Ovary (tissue), 9 donors: ENCODE results near the gene TRIL. TPM values are rescaled to one million over a fixed set of nuclear protein-coding genes. Genes with fewer than 3 reads are reported as not detected.

Experiments
- DNase-seq, 5 donors: peaks; one replicate each; pipeline ENCODE4 v3.0.0-alpha.2; 2019 to 2020
- H3K27ac ChIP-seq, 2 donors: fragments of 200-600 bp; one replicate each; pipeline versions ENCODE4 v1.5.1 to v1.8.0; 2019 to 2022
- H3K27me3 ChIP-seq: fragments of 200-600 bp; one replicate; pipeline ENCODE4 v1.8.0; 2022
- H3K36me3 ChIP-seq: fragments of 200-600 bp; sonication (generic); one replicate; pipeline ENCODE4 v1.5.1; 2019
- H3K4me1 ChIP-seq: one replicate; pipeline ENCODE4 v1.8.1; 2013; ENCODE audit warnings: mild to moderate bottlenecking, moderate library complexity; ENCODE audit not compliant: insufficient read depth
- H3K4me3 ChIP-seq: fragments of 200-600 bp; sonication (generic); one replicate; pipeline ENCODE4 v1.5.1; 2017
- H3K9me3 ChIP-seq, 2 donors: fragments of 200-600 bp in 1 of 2; sonication (generic) in 1 of 2; one replicate each; pipeline versions ENCODE4 v1.5.1 to v1.8.1; 2013 to 2019; ENCODE audit warnings: mild to moderate bottlenecking in 1 of 2, moderate library complexity in 1 of 2
- CTCF ChIP-seq, 3 donors: fragments of 450-650 bp in 2 of 3; fragments of 200-600 bp in 1 of 3; IDR thresholded peaks; one replicate each; pipeline versions ENCODE4 v1.5.1 to v1.8.0; 2016 to 2022; ENCODE audit warnings: antibody characterized with exemption in 3 of 3, mild to moderate bottlenecking in 1 of 3
- EP300 ChIP-seq: sonication (generic); formaldehyde crosslinking; IDR thresholded peaks from one replicate; pipeline ENCODE4 v1.6.1; 2017; ENCODE audit warnings: antibody characterized with exemption
- POLR2A ChIP-seq: fragments of 450-650 bp; IDR thresholded peaks from one replicate; pipeline ENCODE4 v1.6.1; 2017; ENCODE audit warnings: antibody characterized with exemption, mild to moderate bottlenecking, moderate library complexity
- WGBS, 3 donors: extraction: QIAGEN DNeasy Blood & Tissue Kit in 1 of 3; methylation state at CpG; one replicate each; pipeline versions ENCODE4 v1.1.5 to v1.1.7; 2013 to 2017; 5-methylcytosine and 5-hydroxymethylcytosine counted together
- intact Hi-C, 4 donors: fragments of 100-400 bp; cut with DNase I; formaldehyde crosslinking; loops; one replicate each; pipeline versions ENCODE4 v1.11.0 to v1.15.1; 2022 to 2023
- polyA plus RNA-seq, 2 donors: library from polyadenylated mRNA; stranded (reverse); fragments of 200-250 nt in 1 of 2; fragments of 350-450 nt in 1 of 2; fragmentation: Illumina TruSeq in 1 of 2; extraction: RNeasy Lipid Tissue Mini Kit (QIAGEN cat#74804) in 1 of 2; gene quantifications; one replicate each; pipeline ENCODE4 v1.2.3, GENCODE V29; 2013 to 2014
- total RNA-seq, 7 donors: library from RNA; depleted of rRNA in 2 of 7; stranded (reverse); fragments of >200 nt in 2 of 7; fragmentation: NEBNext Ultra II Directional in 3 of 7; extraction: Animal tissue kit (Norgen Biotek cat#: 25700) in 3 of 7; gene quantifications; one replicate each; pipeline versions ENCODE4 v1.1.0 to v1.2.4, GENCODE V29; 2016 to 2023
- donor health status: DM: no; HTN: no; CAD: no; lungs with moderate emphysema.
- donor health status: DM: no; HTN: no; CAD: no.
- donor health status: Bipolar disorder and iron deficiency.
- donor health status: DM: yes; HTN: yes; CAD: no.
- donor health status: DM: no; HTN: no; CAD: no.
- donor health status: DM: yes; HTN: yes; CAD: no.

The TRIL gene
- total and polyA plus RNA-seq, 9 donors: 1.4 to 7.4 (median 3.2) TPM

GRCh38 chr7:28999427-28999826 is 41.3 kb upstream of the TRIL start:
- TF ChIP-seq CTCF (IDR thresholded peaks at IDR 0.05) (no peak), POLR2A (no peak), EP300 (no peak)

GRCh38 chr7:28998105-28998504 is 40.0 kb upstream of the TRIL start:
- WGBS, 3 donors: 47 to 51% (median 49%) methylated on average over 4 of the region's 4 CpGs
- intact Hi-C loops: no loop called here

More at GRCh38 chr7:28999427-28999826, 41.3 kb upstream of the TRIL start:
- DNase-seq: no peak
- Histone ChIP-seq H3K4me3 (no peak overlapping the region), H3K27me3 (no peaks in the 10 kb centered on the region), H3K36me3 (no peaks in the 10 kb centered on the region), H3K27ac (no peak overlapping the region), H3K9me3 (no peaks in the 10 kb centered on the region), H3K4me1 (peaks cover 7% of the 10 kb centered on the region)
- intact Hi-C loops: no loop called here
- 78 to 95% (median 91%) methylated on average over 5 of the region's 5 CpGs for WGBS, 3 donors

GRCh38 chr7:28996836-28997235 is 38.7 kb upstream of the TRIL start:
- H3K9me3 ChIP-seq: no peaks in the 10 kb centered on the region
- no peak for DNase-seq
- intact Hi-C loops: no loop called here
- peaks cover 7% of the 10 kb centered on the region for H3K4me1 ChIP-seq
- no peak for TF ChIP-seq POLR2A
- TF ChIP-seq EP300: no peak
- no peak for TF ChIP-seq CTCF (IDR thresholded peaks at IDR 0.05)
- no peaks in the 10 kb centered on the region for H3K36me3 ChIP-seq
- H3K27ac ChIP-seq: no peak overlapping the region
- WGBS, 3 donors: 81 to 88% (median 87%) methylated on average over 6 of the region's 6 CpGs
- H3K27me3 ChIP-seq: no peaks in the 10 kb centered on the region
- H3K4me3 ChIP-seq: no peak overlapping the region

More at GRCh38 chr7:28998105-28998504, 40.0 kb upstream of the TRIL start:
- no peaks in the 10 kb centered on the region for H3K36me3 ChIP-seq
- H3K9me3 ChIP-seq: no peaks in the 10 kb centered on the region
- no peak overlapping the region for H3K4me3 ChIP-seq
- H3K27ac ChIP-seq: no peak overlapping the region
- DNase-seq: no peak
- no peak for TF ChIP-seq EP300
- no peak for TF ChIP-seq POLR2A
- TF ChIP-seq CTCF (IDR thresholded peaks at IDR 0.05): no peak
- no peaks in the 10 kb centered on the region for H3K27me3 ChIP-seq
- peaks cover 7% of the 10 kb centered on the region for H3K4me1 ChIP-seq

- intact Hi-C loops: no loop called here
- 93 to 96% (median 93%) methylated on average over 4 of the region's 4 CpGs for WGBS, 3 donors
- no peak for TF ChIP-seq CTCF (IDR thresholded peaks at IDR 0.05)
- TF ChIP-seq EP300: no peak
- no peak for TF ChIP-seq POLR2A
- H3K4me1 ChIP-seq: peaks cover 5% of the 10 kb centered on the region
- no peaks in the 10 kb centered on the region for H3K9me3 ChIP-seq
- no peaks in the 10 kb centered on the region for H3K36me3 ChIP-seq
- no peak for DNase-seq
- no peak overlapping the region for H3K4me3 ChIP-seq
- H3K27me3 ChIP-seq: no peaks in the 10 kb centered on the region
- no peak overlapping the region for H3K27ac ChIP-seq
Observed at GRCh38 chr7:28993371-28993770, 35.2 kb upstream of the TRIL start.

- WGBS, 3 donors: 25 to 53% (median 30%) methylated on average over 1 of the region's 1 CpG
- intact Hi-C loops: no loop called here
- Histone ChIP-seq H3K4me1 (peaks cover under 1% of the 10 kb centered on the region), H3K27ac (no peak overlapping the region), H3K27me3 (no peaks in the 10 kb centered on the region), H3K9me3 (no peaks in the 10 kb centered on the region), H3K4me3 (no peak overlapping the region), H3K36me3 (no peaks in the 10 kb centered on the region)
- TF ChIP-seq CTCF (IDR thresholded peaks at IDR 0.05) (no peak), POLR2A (no peak), EP300 (no peak)
- DNase-seq: no peak
Observed at GRCh38 chr7:28992798-28993197, 34.7 kb upstream of the TRIL start.
